Neuron (in vitro differentiated cells): ENCODE measurements around the gene STK32B.
"Not testable (repeated sequence)": the region's sequence is repeated elsewhere in the genome, so short reads cannot be mapped to it uniquely, and the experiment has no call there.

Experiments
- H2AFZ ChIP-seq: one replicate; pipeline ENCODE4 v1.6.1; 2013; ENCODE audit warnings: low read depth, mild to moderate bottlenecking, inconsistent platforms, low read length, moderate library complexity
- H3K27me3 ChIP-seq: one replicate; pipeline ENCODE4 v1.6.1; 2013; ENCODE audit warnings: low read length; ENCODE audit not compliant: insufficient read depth
- H3K36me3 ChIP-seq: one replicate; pipeline ENCODE4 v1.6.1; 2013; ENCODE audit warnings: low read length; ENCODE audit not compliant: insufficient read depth
- H3K4me1 ChIP-seq: one replicate; pipeline ENCODE4 v1.6.1; 2013; ENCODE audit warnings: low read length; ENCODE audit not compliant: insufficient read depth
- H3K4me3 ChIP-seq: 2 replicates; pipeline ENCODE4 v1.5.1; 2013; ENCODE audit warnings: mild to moderate bottlenecking, low read length, moderate library complexity
- H3K9me3 ChIP-seq: one replicate; pipeline ENCODE4 v1.6.1; 2013; ENCODE audit warnings: low read length

Gene STK32B

DNA sequence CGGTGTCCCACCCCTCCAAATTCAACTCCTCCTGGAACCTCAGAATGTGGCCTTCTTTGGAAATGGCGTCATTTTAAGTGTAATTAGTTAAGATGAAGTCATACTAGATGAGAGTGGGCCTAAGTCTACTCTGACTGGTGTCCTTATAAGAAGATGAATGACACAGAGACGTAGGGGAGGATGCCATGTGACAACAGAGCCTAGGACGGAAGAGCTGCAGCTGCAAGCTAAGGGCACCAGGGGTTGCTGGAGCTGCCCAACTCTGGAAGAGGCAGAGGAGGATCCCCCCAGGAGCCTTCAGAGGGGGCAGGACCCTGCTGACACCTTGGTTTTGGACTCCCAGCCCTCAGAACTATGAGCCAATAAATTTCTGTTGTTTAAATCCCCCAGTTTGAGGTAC is 115.1 kb downstream of the STK32B start:
- no peaks in the 10 kb centered on the region for H3K4me1 ChIP-seq
- no peaks in the 10 kb centered on the region for H3K36me3 ChIP-seq
- H3K9me3 ChIP-seq = no peaks in the 10 kb centered on the region
- H3K4me3 ChIP-seq = no peak overlapping the region
- H2AFZ ChIP-seq = no peak overlapping the region
- no peaks in the 10 kb centered on the region for H3K27me3 ChIP-seq

DNA sequence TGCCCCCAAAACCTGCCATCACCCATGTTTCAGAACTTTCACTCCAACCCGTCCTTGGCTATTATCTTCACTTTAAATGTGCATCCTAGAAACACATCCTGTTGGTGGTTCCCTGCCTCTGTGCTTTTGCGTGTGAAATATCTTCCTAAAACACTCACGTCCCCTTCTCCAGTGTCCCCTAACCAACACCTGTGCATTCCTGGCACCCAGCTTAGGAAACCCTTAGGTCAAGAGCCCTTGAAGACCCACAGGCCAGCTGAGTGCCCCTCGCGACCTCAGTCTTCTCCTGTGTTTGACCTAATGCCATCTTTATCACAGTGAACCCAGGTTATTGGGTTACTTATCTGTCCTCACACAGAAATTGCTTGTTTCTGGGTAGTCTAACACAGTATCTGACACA is 117.6 kb downstream of the STK32B start:
- Histone ChIP-seq H3K9me3 (no peaks in the 10 kb centered on the region), H3K4me3 (no peak overlapping the region), H3K36me3 (no peaks in the 10 kb centered on the region), H3K4me1 (no peaks in the 10 kb centered on the region), H2AFZ (no peak overlapping the region), H3K27me3 (no peaks in the 10 kb centered on the region)

DNA sequence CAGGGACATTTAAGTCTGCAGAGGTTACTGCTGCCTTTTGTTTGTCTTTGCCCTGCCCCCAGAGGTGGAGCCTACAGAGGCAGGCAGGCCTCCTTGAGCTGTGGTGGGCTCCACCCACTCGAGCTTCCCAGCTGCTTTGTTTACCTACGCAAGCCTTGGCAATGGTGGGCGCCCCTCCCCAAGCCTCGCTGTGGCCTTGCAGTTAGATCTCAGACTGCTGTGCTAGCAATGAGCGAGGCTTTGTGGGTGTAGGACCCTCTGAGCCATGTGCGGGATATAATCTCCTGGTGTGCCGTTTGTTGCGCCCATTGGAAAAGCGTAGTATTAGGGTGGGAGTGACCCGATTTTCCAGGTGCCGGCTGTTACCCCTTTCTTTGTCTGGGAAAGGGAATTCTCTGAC is 124.6 kb downstream of the STK32B start:
- not testable (repeated sequence) for H3K36me3 ChIP-seq, H2AFZ ChIP-seq, H3K27me3 ChIP-seq, H3K4me3 ChIP-seq, H3K4me1 ChIP-seq, H3K9me3 ChIP-seq

DNA sequence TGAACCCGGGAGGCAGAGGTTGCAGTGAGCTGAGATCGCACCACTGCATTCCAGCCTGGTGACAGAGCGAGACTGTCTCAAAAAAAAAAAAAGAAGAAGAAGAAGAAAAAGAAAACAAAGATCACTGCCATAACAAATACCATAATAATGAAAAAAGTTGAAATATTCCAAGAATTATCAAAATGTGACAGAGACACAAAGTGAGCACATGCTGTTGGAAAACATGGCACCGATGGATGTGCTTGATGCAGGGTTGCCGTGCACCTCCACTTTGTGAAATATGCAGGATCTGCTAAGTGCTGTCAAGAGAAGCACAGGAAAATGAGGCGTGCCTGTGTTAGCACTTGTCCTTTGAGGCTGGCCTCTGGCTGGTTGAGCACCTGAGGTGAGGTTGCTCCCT is 133.3 kb downstream of the STK32B start:
- Histone ChIP-seq H3K4me3 (no peak overlapping the region), H3K36me3 (no peaks in the 10 kb centered on the region), H3K9me3 (no peaks in the 10 kb centered on the region), H3K4me1 (no peaks in the 10 kb centered on the region), H2AFZ (no peak overlapping the region), H3K27me3 (no peaks in the 10 kb centered on the region)

DNA sequence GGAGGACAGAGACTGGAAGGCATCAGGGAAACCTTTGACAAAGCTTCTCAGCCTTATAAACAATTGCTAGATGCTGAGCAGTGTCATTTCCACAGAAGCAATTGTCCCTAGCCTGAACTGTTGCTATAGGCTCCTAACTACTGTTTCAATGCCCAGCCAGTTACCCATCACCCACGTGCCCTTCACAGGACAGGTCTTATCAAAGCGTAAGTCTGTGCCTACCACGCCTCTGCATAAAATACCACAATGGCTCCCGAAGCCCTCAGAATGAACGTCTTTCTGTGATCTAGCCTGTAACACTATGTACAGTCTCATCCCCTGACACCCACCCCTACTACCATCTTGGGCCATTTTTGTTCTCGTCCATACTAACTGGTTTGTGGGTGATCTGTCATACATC is 134.3 kb downstream of the STK32B start:
- Histone ChIP-seq H3K4me1 (no peaks in the 10 kb centered on the region), H3K27me3 (no peaks in the 10 kb centered on the region), H2AFZ (no peak overlapping the region), H3K9me3 (no peaks in the 10 kb centered on the region), H3K36me3 (no peaks in the 10 kb centered on the region), H3K4me3 (no peak overlapping the region)

DNA sequence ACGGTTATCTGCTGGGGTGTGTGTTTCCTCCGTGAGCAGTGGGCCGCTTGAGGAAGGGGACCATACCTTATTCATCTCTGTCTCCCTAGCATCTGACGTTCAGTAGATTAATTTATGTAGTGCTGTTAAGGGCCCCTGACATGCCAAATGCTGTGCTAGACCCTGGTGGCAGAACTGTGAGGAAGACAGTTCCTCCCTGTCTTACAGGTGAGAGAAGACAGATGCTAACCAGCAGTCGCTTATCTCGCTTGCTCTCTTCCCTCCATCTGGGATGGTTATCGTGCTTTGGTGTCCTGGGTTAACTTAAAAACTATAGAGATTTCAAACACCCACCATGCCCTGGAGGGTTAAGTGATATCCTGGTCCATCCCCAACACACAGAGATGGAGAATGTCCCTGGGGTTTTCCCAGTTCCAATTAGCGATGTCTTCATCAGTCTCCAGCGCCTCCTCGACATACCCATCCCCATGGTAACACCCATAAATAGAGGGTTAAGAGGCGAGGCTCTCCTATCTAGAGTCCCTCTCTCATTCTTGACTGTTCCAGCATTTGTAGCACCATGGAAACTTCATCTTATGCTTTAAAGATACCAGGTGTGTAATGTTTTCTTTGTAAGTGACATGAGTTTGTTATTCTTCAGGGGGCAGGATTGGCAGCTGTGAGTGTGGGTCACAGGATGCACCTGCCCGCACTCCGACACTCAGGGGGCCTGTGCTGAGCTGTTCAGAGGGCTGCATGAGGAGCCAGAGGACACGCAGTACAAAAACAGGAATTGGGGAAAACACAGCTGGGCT is 135.2 kb downstream of the STK32B start:
- Histone ChIP-seq H3K9me3 (no peaks in the 10 kb centered on the region), H2AFZ (no peak overlapping the region), H3K36me3 (no peaks in the 10 kb centered on the region), H3K27me3 (no peaks in the 10 kb centered on the region), H3K4me3 (no peak overlapping the region), H3K4me1 (no peaks in the 10 kb centered on the region)

DNA sequence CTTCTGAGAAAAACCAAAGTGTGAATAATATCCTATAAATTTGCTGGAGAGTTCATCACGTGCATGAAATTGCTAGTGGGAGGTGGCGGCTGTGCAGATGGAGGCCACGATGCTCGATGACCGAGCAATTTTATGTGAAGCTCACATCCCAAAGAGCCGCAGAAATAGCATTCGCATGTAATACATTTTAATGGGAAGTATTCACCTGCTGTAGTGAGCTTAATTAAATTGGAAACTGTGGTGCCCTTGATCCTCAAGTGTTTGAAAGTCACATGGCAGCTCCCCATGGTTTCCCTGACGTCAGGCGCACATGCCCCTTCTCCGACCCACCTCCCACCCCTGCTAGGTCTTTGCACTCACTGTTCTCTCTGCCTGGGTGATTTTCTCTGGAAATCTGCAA is 136.8 kb downstream of the STK32B start:
- no peaks in the 10 kb centered on the region for H3K27me3 ChIP-seq
- no peaks in the 10 kb centered on the region for H3K36me3 ChIP-seq
- H3K4me3 ChIP-seq = no peak overlapping the region
- no peaks in the 10 kb centered on the region for H3K9me3 ChIP-seq
- H3K4me1 ChIP-seq = no peaks in the 10 kb centered on the region
- H2AFZ ChIP-seq = no peak overlapping the region

DNA sequence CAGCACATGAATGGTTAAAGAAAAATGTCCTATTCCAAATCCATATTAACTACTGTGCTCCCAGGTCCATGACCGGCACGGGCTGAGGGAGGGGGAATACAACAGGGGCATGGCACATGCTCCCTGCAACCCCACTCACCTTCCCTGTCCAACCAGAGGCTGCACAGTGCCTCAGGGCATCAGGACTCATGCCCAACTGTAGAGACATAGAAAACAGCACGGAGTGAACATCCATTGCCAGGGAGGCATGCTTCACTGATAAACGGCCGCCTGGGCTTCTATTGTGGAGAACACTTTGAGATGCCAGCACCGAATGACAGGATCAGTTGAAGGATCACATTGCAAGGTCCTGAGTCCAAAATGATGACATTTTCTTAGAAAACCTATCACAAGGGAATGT is 140.6 kb downstream of the STK32B start:
- H3K36me3 ChIP-seq = no peaks in the 10 kb centered on the region
- H3K4me1 ChIP-seq = no peaks in the 10 kb centered on the region
- no peak overlapping the region for H2AFZ ChIP-seq
- H3K27me3 ChIP-seq = no peaks in the 10 kb centered on the region
- no peaks in the 10 kb centered on the region for H3K9me3 ChIP-seq
- H3K4me3 ChIP-seq = no peak overlapping the region

DNA sequence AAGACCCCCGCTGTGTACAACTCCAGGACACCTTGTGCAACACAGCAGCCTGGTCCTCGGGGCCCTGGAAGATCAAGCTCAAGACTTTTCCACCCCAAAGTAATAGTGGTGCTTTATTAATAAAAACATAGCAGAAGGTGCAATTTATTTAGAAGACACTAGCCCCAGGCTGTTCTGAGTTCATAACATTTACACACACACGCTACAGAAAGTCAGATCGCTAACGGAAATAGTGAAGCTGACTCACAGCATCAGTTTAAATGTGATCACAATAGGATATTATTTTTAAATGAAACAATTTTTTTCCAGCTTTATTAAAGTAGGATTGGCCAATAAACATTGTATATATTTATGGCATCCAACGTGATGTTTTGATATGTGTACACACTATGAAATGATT is 141.0 kb downstream of the STK32B start:
- H3K4me1 ChIP-seq = no peaks in the 10 kb centered on the region
- H3K27me3 ChIP-seq = no peaks in the 10 kb centered on the region
- no peak overlapping the region for H2AFZ ChIP-seq
- no peaks in the 10 kb centered on the region for H3K9me3 ChIP-seq
- H3K36me3 ChIP-seq = no peaks in the 10 kb centered on the region
- no peak overlapping the region for H3K4me3 ChIP-seq

DNA sequence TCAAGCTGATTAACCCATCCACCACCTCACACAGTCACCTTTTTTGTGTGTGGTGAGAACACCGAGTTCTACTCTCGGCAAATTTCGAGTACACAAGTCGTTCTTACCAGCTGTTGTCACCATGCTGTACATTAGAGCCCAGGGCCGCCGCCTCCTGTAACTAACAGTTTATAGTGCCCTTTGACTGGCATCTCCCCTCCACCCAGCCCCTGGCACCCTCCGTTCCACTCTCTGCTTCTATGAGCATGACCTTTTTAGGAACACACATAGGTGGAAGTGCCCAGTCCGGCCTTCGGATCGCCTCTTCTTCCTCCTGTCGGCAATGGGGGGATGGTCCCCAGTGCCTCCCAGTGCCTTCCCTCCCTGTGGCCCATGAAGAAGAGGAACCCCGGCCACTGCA is 141.4 kb downstream of the STK32B start:
- H3K27me3 ChIP-seq = no peaks in the 10 kb centered on the region
- no peak overlapping the region for H2AFZ ChIP-seq
- H3K4me3 ChIP-seq = no peak overlapping the region
- no peaks in the 10 kb centered on the region for H3K4me1 ChIP-seq
- H3K9me3 ChIP-seq = no peaks in the 10 kb centered on the region
- no peaks in the 10 kb centered on the region for H3K36me3 ChIP-seq

DNA sequence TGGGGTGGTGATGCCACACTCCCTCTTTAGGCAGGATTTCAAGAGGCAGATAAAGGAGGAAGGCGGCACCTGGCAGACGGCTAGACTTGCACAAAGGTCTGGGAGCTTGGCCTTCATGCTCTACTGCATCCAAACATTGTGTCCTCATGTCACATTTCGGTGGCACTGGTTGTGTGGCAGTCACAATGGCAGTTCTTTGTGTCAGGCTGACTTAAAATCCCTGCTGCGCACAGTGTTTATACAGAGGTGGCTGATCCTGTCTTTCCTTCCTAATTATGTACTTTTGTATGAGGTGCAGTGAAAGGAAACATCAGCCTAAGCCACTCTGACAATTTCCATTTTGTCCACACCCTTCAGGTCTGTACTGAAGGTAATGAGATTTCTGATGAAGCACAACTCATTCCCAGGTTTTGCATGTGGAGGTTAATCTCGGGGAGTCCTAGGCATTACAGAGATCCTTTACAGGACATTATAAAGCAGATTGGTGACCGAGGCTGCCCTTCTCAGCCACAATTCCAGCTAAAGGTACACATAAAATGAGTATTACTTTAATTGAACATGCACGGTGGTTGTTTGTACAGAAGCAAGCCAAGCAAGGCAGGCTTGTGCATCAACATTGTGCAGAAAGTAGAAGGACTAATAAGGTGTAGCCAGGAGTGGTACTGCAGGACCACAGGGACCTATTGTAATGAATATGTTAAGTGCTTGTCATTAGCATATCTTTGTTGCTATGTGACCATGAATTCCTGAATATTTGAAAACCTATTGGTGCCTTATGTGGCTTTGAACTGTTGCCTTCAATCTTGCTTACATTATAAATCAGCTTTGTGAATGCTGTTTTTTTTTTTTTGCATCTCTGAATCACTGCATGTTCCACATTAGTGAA is 147.6 kb downstream of the STK32B start:
- H3K9me3 ChIP-seq = no peaks in the 10 kb centered on the region
- H3K27me3 ChIP-seq = no peaks in the 10 kb centered on the region
- H3K4me3 ChIP-seq = no peak overlapping the region
- no peak overlapping the region for H2AFZ ChIP-seq
- no peaks in the 10 kb centered on the region for H3K4me1 ChIP-seq
- H3K36me3 ChIP-seq = no peaks in the 10 kb centered on the region

DNA sequence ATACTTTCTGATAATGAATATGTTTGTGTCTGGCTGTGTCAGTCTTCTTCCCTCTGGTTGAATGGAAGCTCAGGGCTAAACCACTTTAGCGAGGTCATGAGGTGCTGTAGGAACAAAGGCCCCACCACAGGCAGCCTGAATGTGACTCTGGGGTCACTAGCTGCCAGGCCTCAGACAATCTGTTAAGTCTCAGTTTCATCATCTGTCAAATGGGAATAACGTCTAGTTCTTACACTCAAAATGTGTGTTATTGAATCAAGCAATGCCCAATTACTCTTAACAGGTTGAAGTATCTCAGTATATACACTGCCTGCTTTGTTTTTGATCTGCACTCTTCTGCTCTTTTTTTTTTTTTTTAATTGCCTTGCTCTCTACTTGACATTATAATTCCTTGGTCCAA is 148.6 kb downstream of the STK32B start:
- Histone ChIP-seq H3K9me3 (no peaks in the 10 kb centered on the region), H3K27me3 (no peaks in the 10 kb centered on the region)

DNA sequence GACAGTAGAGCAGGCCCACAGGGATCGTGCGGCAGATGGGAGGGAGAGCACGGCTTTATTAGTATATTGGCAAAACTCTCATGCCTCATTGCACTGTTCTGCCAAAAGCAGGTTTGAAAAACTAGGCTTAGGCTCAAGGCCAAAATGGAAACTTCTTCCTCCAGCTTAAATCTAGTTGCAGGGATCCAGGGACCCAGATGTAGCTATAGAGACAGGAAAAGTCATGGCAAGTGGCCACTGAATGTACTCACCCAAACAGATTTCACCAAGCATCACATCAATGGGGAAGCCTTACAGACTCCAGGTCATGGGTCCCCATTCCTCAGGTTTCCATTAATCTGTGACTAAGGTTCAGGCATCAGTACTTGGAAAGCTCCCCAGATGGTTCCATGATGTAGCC is 149.2 kb downstream of the STK32B start:
- no peaks in the 10 kb centered on the region for H3K27me3 ChIP-seq
- no peaks in the 10 kb centered on the region for H3K4me1 ChIP-seq
- H3K36me3 ChIP-seq = no peaks in the 10 kb centered on the region
- H3K9me3 ChIP-seq = no peaks in the 10 kb centered on the region
- H3K4me3 ChIP-seq = no peak overlapping the region
- H2AFZ ChIP-seq = no peak overlapping the region

More for the DNA sequence above, 148.6 kb downstream of the STK32B start:
- H3K4me3 ChIP-seq = no peak overlapping the region
- H3K36me3 ChIP-seq = no peaks in the 10 kb centered on the region
- no peaks in the 10 kb centered on the region for H3K4me1 ChIP-seq
- H2AFZ ChIP-seq = no peak overlapping the region
